Measurements from ENCODE around the gene CPVL.

DNA sequence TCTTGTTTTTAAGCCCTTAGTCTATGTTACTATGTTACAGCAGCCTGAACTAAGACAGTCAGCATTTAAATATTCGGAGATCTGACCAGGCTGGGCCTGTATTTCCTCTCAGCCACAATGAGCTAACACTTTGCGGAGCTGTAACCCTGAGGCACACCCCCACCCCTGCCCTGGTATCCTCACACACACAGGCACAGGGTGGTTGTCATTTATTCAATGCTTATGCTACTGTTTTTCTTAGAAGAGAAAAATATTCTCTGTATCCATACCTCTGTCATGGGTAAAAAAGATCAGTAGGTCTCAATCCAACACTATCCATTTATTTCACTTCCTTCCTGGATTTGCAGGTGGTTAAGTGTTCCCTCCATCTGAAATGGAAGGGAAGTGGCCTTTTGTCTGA lies 107.9 kb downstream of the CPVL start:
- TF ChIP-seq, protein P1, sequence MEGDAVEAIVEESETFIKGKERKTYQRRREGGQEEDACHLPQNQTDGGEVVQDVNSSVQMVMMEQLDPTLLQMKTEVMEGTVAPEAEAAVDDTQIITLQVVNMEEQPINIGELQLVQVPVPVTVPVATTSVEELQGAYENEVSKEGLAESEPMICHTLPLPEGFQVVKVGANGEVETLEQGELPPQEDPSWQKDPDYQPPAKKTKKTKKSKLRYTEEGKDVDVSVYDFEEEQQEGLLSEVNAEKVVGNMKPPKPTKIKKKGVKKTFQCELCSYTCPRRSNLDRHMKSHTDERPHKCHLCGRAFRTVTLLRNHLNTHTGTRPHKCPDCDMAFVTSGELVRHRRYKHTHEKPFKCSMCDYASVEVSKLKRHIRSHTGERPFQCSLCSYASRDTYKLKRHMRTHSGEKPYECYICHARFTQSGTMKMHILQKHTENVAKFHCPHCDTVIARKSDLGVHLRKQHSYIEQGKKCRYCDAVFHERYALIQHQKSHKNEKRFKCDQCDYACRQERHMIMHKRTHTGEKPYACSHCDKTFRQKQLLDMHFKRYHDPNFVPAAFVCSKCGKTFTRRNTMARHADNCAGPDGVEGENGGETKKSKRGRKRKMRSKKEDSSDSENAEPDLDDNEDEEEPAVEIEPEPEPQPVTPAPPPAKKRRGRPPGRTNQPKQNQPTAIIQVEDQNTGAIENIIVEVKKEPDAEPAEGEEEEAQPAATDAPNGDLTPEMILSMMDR (conservative IDR thresholded peaks at IDR 0.05; ENCODE audit: low read depth, low read length), result no peak
- TF ChIP-seq EZH2 (IDR thresholded peaks at IDR 0.05; ENCODE audit: borderline replicate concordance, low read depth, low read length, poor library complexity, severe bottlenecking), result no peak
